ENCODE data around the gene CYTH1.

DNA sequence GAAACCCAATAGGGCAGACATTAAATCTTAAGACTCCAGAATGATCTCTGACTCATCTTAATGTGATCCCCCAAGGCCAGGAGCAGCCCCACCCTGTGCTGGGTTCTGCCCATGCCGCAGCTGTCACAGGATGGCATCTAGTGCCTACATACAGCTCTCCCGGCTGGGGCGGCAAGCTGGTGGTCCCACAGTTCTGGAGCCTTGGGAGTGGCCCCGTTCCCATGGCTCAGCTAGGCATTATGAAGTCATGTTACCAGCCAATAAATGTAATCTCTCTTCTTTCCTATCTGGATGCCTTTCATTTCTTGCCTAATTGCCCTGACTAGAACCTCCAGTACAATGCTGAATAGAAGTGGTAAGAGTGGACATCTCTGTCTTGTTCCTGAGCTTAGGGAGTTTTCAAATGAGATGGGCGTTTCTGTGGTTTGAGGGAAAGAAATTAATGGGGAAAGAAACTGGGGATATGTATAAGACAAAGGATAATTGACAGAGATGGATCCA, 109.2 kb downstream of the CYTH1 start:
- TF ChIP-seq, protein P1, sequence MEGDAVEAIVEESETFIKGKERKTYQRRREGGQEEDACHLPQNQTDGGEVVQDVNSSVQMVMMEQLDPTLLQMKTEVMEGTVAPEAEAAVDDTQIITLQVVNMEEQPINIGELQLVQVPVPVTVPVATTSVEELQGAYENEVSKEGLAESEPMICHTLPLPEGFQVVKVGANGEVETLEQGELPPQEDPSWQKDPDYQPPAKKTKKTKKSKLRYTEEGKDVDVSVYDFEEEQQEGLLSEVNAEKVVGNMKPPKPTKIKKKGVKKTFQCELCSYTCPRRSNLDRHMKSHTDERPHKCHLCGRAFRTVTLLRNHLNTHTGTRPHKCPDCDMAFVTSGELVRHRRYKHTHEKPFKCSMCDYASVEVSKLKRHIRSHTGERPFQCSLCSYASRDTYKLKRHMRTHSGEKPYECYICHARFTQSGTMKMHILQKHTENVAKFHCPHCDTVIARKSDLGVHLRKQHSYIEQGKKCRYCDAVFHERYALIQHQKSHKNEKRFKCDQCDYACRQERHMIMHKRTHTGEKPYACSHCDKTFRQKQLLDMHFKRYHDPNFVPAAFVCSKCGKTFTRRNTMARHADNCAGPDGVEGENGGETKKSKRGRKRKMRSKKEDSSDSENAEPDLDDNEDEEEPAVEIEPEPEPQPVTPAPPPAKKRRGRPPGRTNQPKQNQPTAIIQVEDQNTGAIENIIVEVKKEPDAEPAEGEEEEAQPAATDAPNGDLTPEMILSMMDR (conservative IDR thresholded peaks at IDR 0.05 in 1 of 2, IDR thresholded peaks at IDR 0.05 in 1 of 2; ENCODE audit: extremely low read depth in 1 of 2, insufficient read depth in 1 of 2, low read depth in 1 of 2, low read length in 2 of 2): no peak
- TF ChIP-seq EZH2 (IDR thresholded peaks at IDR 0.05; ENCODE audit: borderline replicate concordance, low read length): no peak
